GM10266 (cell line): ENCODE results near the gene DHRS12.

ENCODE experiments used
- DNase-seq: peaks from one replicate; pipeline ENCODE4 v3.0.0; 2012; ENCODE audit errors: extremely low spot score
- CTCF ChIP-seq: IDR thresholded peaks from 2 replicates; pipeline ENCODE4 v1.5.1; 2012; ENCODE audit warnings: mild to moderate bottlenecking, low read depth; ENCODE audit not compliant: control insufficient read depth, insufficient read depth; ENCODE audit errors: missing control alignments

The DHRS12 gene

DNA sequence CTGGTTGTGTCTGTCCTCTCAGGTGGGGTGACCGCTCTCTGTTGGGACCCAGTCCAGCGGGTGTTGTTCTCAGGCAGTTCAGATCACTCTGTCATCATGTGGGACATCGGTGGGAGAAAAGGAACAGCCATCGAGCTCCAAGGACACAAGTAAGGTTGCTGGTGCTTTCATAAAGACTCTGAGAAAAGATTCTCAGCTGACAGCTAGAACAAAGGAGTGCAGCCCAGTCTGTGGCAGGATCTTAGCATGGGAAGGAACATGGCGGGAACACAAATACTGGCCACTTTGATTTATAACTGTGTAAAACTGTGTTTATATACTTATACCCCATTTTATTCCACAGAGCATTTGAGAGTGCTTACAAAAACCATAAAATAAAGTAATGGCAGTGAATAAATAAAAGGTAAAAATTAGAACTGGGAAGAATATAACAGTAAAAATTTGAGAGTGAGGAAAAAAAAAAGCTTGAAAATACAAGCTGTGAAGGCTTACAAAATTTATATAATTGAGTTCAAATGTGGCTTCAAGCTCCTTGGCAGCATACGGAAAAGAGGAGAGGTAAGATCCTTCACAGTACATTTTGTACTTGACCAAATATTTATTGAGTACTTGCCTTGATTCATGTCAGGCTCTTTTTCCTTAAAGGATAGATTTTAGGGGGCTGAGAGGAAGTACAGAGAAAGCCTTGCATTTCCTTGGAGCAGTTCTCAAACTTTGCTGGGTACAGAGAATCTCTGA lies 64.8 kb downstream of the DHRS12 start:
- no peak for DNase-seq
- TF ChIP-seq CTCF: no peak

- no peak for TF ChIP-seq CTCF
- DNase-seq: no peak
These were observed 65.6 kb downstream of the DHRS12 start for GRCh38 chr13:51738226-51738905.

DNA sequence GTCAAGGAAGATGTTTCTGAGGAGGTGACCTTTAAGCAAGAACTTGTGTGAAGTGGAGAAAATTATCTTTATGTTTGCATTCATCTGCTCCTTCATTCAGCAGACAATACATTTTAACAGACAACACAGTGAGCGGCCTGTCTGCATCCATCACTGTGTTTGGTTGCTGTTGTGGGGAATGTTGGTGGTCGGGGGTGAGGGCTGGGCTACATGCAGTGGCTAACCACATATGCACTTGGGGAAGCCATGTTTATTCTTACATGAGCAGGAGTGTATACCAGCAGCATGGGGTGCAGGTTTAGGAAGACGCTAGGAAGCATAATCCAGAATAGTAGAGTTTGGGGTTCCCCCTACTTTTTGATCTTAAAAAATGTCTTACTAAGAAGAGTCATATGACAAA lies 66.4 kb downstream of the DHRS12 start:
- TF ChIP-seq CTCF: no peak
- no peak for DNase-seq

GRCh38 chr13:51734786-51735185 lies 69.2 kb downstream of the DHRS12 start:
- no peak for DNase-seq
- TF ChIP-seq CTCF: no peak

GRCh38 chr13:51733374-51734298 lies 70.3 kb downstream of the DHRS12 start:
- DNase-seq: no peak

DNA sequence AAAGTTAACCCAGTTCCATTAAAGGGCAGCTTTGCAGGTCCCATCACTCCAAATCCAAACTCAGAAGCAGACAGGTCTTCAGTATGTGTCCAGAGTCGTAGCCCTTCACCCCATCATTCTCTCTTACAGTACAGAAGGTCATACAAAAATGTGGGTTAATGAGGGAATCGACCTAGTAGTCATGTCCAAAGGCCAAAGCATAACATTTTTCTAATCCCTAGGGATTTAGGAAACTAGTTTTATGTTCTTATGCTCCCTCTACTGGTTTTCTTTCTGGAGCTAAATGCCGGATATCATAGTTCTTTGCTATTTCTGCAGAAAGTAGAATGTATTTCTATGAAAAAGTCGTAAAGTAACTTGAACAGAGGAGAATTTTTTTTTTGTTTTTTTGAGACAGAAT lies 72.2 kb downstream of the DHRS12 start:
- TF ChIP-seq CTCF: peak; percentile 0
- no peak for DNase-seq

More at GRCh38 chr13:51733374-51734298, 70.3 kb downstream of the DHRS12 start:
- TF ChIP-seq CTCF: no peak
